CD4-positive, CD25-positive, alpha-beta regulatory T cell (primary cell): Measurements from ENCODE around the gene COMMD1. TPM values are rescaled to one million over a fixed set of nuclear protein-coding genes. Genes with fewer than 3 reads are reported as not detected.

ENCODE experiments used
- ATAC-seq, 2 donors: fragments of 150-1000 bp; cut with Tn5 transposase; one replicate each; pipeline ENCODE4 v1.10.0; 2021; ENCODE audit warnings: low read depth in 2 of 2, moderate number of reproducible peaks in 2 of 2, moderate library complexity in 1 of 2
- DNase-seq, 3 donors: peaks; one replicate each; pipeline versions ENCODE4 v3.0.0 to v3.0.0-alpha.2; 2012 to 2022; ENCODE audit warnings: mixed read lengths in 1 of 3
- H3K27ac ChIP-seq: one replicate; pipeline ENCODE4 v1.7.0; 2013; ENCODE audit warnings: mild to moderate bottlenecking, low read length; ENCODE audit not compliant: insufficient read depth, poor library complexity, severe bottlenecking
- H3K27me3 ChIP-seq: one replicate; pipeline ENCODE4 v1.7.0; 2013; ENCODE audit warnings: low read length; ENCODE audit not compliant: control insufficient read depth, insufficient read depth
- H3K36me3 ChIP-seq: one replicate; pipeline ENCODE4 v1.7.0; 2013; ENCODE audit warnings: mild to moderate bottlenecking, low read length, moderate library complexity; ENCODE audit not compliant: control insufficient read depth, insufficient read depth
- H3K4me1 ChIP-seq: 2 replicates; pipeline ENCODE4 v1.7.0; 2013; ENCODE audit warnings: mild to moderate bottlenecking, low read length; ENCODE audit not compliant: insufficient read depth, control insufficient read depth, poor library complexity, severe bottlenecking
- H3K4me3 ChIP-seq: one replicate; pipeline ENCODE4 v1.7.0; 2013; ENCODE audit warnings: low read depth, mild to moderate bottlenecking, low read length, moderate library complexity
- H3K9me3 ChIP-seq, 2 experiments: 1 replicate in 1 of 2; 2 replicates in 1 of 2; pipeline ENCODE4 v1.7.0; 2013; ENCODE audit warnings: low read length in 2 of 2, mild to moderate bottlenecking in 1 of 2, moderate library complexity in 1 of 2; ENCODE audit not compliant: control insufficient read depth in 2 of 2
- H3K27ac Mint-ChIP-seq, 3 donors: one replicate each; pipeline ENCODE4 v1.8.0; 2020 to 2022; ENCODE audit warnings: mild to moderate bottlenecking in 3 of 3, mixed read lengths in 3 of 3, moderate library complexity in 2 of 3
- H3K27me3 Mint-ChIP-seq: one replicate; pipeline ENCODE4 v1.8.0; 2022; ENCODE audit warnings: mild to moderate bottlenecking, mixed read lengths
- H3K36me3 Mint-ChIP-seq: one replicate; pipeline ENCODE4 v1.8.0; 2020; ENCODE audit warnings: mixed read lengths
- H3K4me1 Mint-ChIP-seq, 4 donors: one replicate each; pipeline ENCODE4 v1.8.0; 2020 to 2022; ENCODE audit warnings: mixed read lengths in 4 of 4, mild to moderate bottlenecking in 1 of 4
- H3K4me3 Mint-ChIP-seq, 4 donors: one replicate each; pipeline ENCODE4 v1.8.0; 2020 to 2022; ENCODE audit warnings: mild to moderate bottlenecking in 4 of 4, mixed read lengths in 4 of 4, moderate library complexity in 3 of 4
- H3K9me3 Mint-ChIP-seq, 7 donors: one replicate each; pipeline ENCODE4 v1.8.0; 2020 to 2022; ENCODE audit warnings: mixed read lengths in 7 of 7, mild to moderate bottlenecking in 3 of 7, moderate library complexity in 2 of 7
- polyA plus RNA-seq, 4 donors: library from polyadenylated mRNA; unstranded; fragments of 300-500 nt; fragmentation: Illumina TruSeq; gene quantifications; one replicate each; pipeline ENCODE4 v1.2.3, GENCODE V29; 2021
- total RNA-seq: library from RNA; stranded (reverse); gene quantifications from one replicate; pipeline ENCODE4 v1.2.3, GENCODE V29; 2022

The COMMD1 gene
- total and polyA plus RNA-seq, 5 donors from 2014 or later, result 21.4 to 79.2 (median 55.0) TPM

GRCh38 chr2:62013641-62014040, 108.2 kb downstream of the COMMD1 start:
- no peaks in the 10 kb centered on the region for H3K4me1 ChIP-seq
- Mint-ChIP-seq H3K36me3 (peaks cover 9% of the 10 kb centered on the region), H3K27ac (peak overlapping the region in 2 of 3 donors; percentile 23 to 33), H3K4me1 (peaks cover 0 to 13% (median 3%) of the 10 kb centered on the region in 4 donors), H3K4me3 (no peak overlapping the region), H3K27me3 (no peaks in the 10 kb centered on the region), H3K9me3 (peaks cover 0 to 1% (median 0%) of the 10 kb centered on the region in 7 donors)
- H3K9me3 ChIP-seq, result no peaks in the 10 kb centered on the region
- H3K36me3 ChIP-seq, result no peaks in the 10 kb centered on the region
- no peaks in the 10 kb centered on the region for H3K27me3 ChIP-seq
- no peak for DNase-seq
- no peak overlapping the region for H3K27ac ChIP-seq
- no peak overlapping the region for H3K4me3 ChIP-seq
- no peak for ATAC-seq

DNA sequence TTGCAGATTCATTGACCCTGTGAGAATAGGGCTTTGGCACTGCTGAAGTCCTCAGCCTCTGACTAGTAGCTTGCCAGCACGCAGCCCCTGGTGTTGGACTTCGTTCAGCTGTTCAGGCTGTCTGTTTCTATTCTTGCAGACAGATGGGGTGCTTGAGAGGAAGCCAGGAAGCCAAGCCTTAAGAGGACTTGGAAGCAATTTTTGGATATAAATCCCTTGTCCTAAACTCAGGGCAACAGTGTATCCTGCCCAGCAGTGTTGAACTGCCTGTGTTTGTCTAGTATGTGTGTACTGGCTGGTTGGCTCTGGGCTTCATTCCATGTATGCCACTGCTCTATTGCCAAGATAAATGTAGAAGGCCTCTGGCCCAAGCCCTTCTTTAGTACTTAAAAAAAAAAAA, 108.6 kb downstream of the COMMD1 start:
- H3K4me3 Mint-ChIP-seq, result no peak overlapping the region
- peaks cover 0 to 1% (median 0%) of the 10 kb centered on the region in 7 donors for H3K9me3 Mint-ChIP-seq
- peaks cover 11% of the 10 kb centered on the region for H3K36me3 Mint-ChIP-seq
- no peaks in the 10 kb centered on the region for H3K27me3 Mint-ChIP-seq
- ATAC-seq (no peak), DNase-seq (no peak)
- Histone ChIP-seq H3K36me3 (no peaks in the 10 kb centered on the region), H3K9me3 (no peaks in the 10 kb centered on the region), H3K27me3 (no peaks in the 10 kb centered on the region), H3K27ac (no peak overlapping the region), H3K4me1 (no peaks in the 10 kb centered on the region), H3K4me3 (no peak overlapping the region)
- peak overlapping the region in 1 of 3 donors; percentile 23 for H3K27ac Mint-ChIP-seq
- H3K4me1 Mint-ChIP-seq, result peaks cover 0 to 13% (median 5%) of the 10 kb centered on the region in 4 donors

DNA sequence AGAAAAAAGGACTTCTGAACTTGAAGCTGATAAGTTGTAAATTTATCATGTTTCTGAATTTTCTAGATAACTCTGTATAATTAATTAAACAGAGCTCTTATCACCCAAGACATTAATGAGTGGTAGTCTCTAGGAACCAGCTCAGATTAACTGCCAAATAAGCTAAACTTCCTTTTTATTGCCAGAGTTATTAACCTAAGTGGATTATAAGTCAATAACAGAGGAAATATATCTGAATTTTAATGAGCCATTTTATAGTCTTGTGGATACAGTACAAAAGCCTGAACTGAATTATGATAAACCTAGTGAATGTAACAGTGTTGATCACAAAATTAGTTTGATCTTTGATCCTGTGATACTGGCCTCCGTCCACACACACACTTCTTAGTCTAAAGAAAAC, 111.5 kb downstream of the COMMD1 start:
- H3K27me3 ChIP-seq, result no peaks in the 10 kb centered on the region
- ATAC-seq (no peak), DNase-seq (no peak)
- H3K27ac Mint-ChIP-seq, result no peak overlapping the region
- H3K4me1 ChIP-seq, result no peaks in the 10 kb centered on the region
- no peak overlapping the region for H3K4me3 Mint-ChIP-seq
- H3K4me1 Mint-ChIP-seq, result peaks cover 0 to 21% (median 5%) of the 10 kb centered on the region in 4 donors
- H3K9me3 Mint-ChIP-seq, result no peaks in the 10 kb centered on the region
- H3K4me3 ChIP-seq, result no peak overlapping the region
- peaks cover 19% of the 10 kb centered on the region for H3K36me3 Mint-ChIP-seq
- H3K9me3 ChIP-seq, result no peaks in the 10 kb centered on the region
- no peak overlapping the region for H3K27ac ChIP-seq
- no peaks in the 10 kb centered on the region for H3K27me3 Mint-ChIP-seq
- no peaks in the 10 kb centered on the region for H3K36me3 ChIP-seq

GRCh38 chr2:62029910-62030309, 124.4 kb downstream of the COMMD1 start:
- no peak overlapping the region for H3K4me3 ChIP-seq
- H3K9me3 ChIP-seq, result no peaks in the 10 kb centered on the region
- H3K27ac ChIP-seq, result no peak overlapping the region
- Mint-ChIP-seq H3K27ac (peak overlapping the region in 1 of 3 donors; percentile 17), H3K4me3 (no peak overlapping the region), H3K4me1 (peaks cover 0 to 14% (median 3%) of the 10 kb centered on the region in 4 donors), H3K27me3 (no peaks in the 10 kb centered on the region), H3K9me3 (no peaks in the 10 kb centered on the region), H3K36me3 (peaks cover 4% of the 10 kb centered on the region)
- no peaks in the 10 kb centered on the region for H3K27me3 ChIP-seq
- ATAC-seq, result no peak
- no peaks in the 10 kb centered on the region for H3K36me3 ChIP-seq
- no peak for DNase-seq
- H3K4me1 ChIP-seq, result no peaks in the 10 kb centered on the region

DNA sequence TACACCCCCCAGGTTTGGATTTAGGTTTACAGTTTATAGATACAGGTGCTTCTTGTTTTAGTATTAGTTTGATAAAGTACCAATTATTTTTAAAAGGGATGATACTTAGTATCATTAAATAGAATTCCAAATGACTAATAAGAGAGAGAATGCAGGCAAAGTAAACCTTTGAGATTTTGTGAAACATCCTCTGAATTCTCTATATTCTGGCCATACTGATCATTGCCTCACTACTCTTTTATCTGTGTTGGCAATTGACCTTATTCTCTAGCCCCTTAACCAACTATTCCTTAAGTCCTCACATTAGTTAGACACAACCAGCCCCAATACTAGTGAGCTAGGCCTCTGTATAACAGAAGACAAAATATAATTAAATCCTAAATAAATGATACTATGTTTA, 125.4 kb downstream of the COMMD1 start:
- DNase-seq (no peak), ATAC-seq (no peak)
- H3K4me1 ChIP-seq, result no peaks in the 10 kb centered on the region
- no peak overlapping the region for H3K27ac Mint-ChIP-seq
- no peaks in the 10 kb centered on the region for H3K9me3 Mint-ChIP-seq
- H3K4me3 ChIP-seq, result no peak overlapping the region
- H3K36me3 Mint-ChIP-seq, result peaks cover 4% of the 10 kb centered on the region
- no peak overlapping the region for H3K4me3 Mint-ChIP-seq
- no peaks in the 10 kb centered on the region for H3K36me3 ChIP-seq
- H3K27me3 Mint-ChIP-seq, result no peaks in the 10 kb centered on the region
- no peaks in the 10 kb centered on the region for H3K27me3 ChIP-seq
- no peaks in the 10 kb centered on the region for H3K9me3 ChIP-seq
- H3K4me1 Mint-ChIP-seq, result peaks cover 0 to 14% (median 4%) of the 10 kb centered on the region in 4 donors
- no peak overlapping the region for H3K27ac ChIP-seq

DNA sequence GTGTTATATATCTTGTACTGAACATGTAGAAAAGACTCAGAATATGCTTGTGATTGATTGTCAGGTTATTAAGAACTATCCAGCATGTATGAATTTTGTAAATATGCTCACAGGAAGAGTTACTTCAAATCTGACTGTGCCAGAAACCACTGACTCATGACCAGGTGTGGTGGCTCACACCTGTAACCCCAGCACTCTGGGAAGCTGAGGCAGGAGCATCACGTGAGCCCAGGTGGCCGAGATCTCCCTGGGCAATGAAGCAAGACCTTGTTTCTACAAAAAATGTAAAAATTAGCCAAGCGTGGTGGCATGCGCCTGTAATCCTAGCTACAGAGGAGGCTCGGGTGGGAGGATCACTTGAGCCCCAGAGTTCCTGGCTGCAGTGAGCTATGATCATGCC, 126.6 kb downstream of the COMMD1 start:
- Mint-ChIP-seq H3K27ac (no peak overlapping the region), H3K9me3 (peaks cover 0 to 1% (median 0%) of the 10 kb centered on the region in 7 donors), H3K27me3 (no peaks in the 10 kb centered on the region), H3K4me1 (peaks cover 0 to 14% (median 6%) of the 10 kb centered on the region in 4 donors), H3K36me3 (peaks cover 4% of the 10 kb centered on the region), H3K4me3 (no peak overlapping the region)
- ATAC-seq (no peak), DNase-seq (no peak)
- no peaks in the 10 kb centered on the region for H3K36me3 ChIP-seq
- H3K4me3 ChIP-seq, result no peak overlapping the region
- H3K9me3 ChIP-seq, result no peaks in the 10 kb centered on the region
- no peak overlapping the region for H3K27ac ChIP-seq
- H3K27me3 ChIP-seq, result no peaks in the 10 kb centered on the region
- H3K4me1 ChIP-seq, result no peaks in the 10 kb centered on the region

DNA sequence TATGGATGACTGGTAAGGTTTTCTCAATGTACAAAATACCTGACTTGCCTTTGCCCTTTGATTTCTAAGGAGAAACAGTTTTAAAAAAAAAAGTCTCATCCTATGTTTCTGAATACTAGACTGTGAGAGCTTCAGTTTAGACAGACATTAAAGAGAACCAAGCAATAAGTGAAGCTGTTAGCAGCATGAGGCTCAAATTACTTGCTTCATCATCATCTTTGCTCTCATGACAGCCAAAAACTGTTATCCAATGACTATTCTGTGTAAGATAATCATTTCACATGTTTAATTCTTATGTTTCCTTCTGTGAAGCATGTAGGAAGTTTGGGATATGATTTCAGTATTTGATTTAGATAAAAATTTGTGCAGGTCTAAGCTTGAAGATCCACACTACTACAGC, 129.2 kb downstream of the COMMD1 start:
- Histone ChIP-seq H3K36me3 (no peaks in the 10 kb centered on the region), H3K9me3 (no peaks in the 10 kb centered on the region), H3K4me3 (no peak overlapping the region), H3K27ac (no peak overlapping the region), H3K4me1 (peaks cover 9% of the 10 kb centered on the region), H3K27me3 (no peaks in the 10 kb centered on the region)
- Mint-ChIP-seq H3K4me1 (peaks cover 9 to 34% (median 18%) of the 10 kb centered on the region in 4 donors), H3K27me3 (no peaks in the 10 kb centered on the region), H3K9me3 (peaks cover 0 to 1% (median 0%) of the 10 kb centered on the region in 7 donors), H3K36me3 (peaks cover 9% of the 10 kb centered on the region), H3K4me3 (no peak overlapping the region), H3K27ac (no peak overlapping the region)
- ATAC-seq (no peak), DNase-seq (no peak)

DNA sequence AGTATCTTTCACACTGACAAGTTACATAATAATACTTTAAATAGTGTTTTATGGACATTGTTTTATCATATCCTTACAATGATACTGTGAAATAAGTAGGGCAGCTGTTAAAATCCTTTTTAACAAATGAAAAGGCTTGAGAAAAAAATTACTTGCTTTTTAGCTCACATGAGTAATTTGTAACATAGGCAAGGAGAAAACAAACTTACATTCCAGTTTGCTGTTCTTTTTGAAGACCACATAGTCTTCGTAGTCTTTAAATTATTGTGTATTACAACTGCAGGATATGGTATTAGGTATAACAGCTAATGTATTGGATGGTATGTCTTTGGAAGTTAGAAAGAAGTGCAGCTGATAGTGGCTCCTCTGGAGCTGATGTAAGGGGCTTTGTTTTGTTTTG, 130.8 kb downstream of the COMMD1 start:
- Histone ChIP-seq H3K27me3 (no peaks in the 10 kb centered on the region), H3K27ac (no peak overlapping the region), H3K4me3 (no peak overlapping the region), H3K9me3 (no peaks in the 10 kb centered on the region), H3K4me1 (peaks cover 10% of the 10 kb centered on the region), H3K36me3 (no peaks in the 10 kb centered on the region)
- H3K27me3 Mint-ChIP-seq, result no peaks in the 10 kb centered on the region
- peaks cover 9 to 32% (median 22%) of the 10 kb centered on the region in 4 donors for H3K4me1 Mint-ChIP-seq
- ATAC-seq, result no peak
- H3K9me3 Mint-ChIP-seq, result peaks cover 0 to 1% (median 0%) of the 10 kb centered on the region in 7 donors
- no peak for DNase-seq
- no peak overlapping the region for H3K27ac Mint-ChIP-seq
- H3K4me3 Mint-ChIP-seq, result no peak overlapping the region
- H3K36me3 Mint-ChIP-seq, result peaks cover 13% of the 10 kb centered on the region
